Adrenal gland (tissue), 5 donors: ENCODE data around the gene PANK1.

Source experiments
- POLR2A ChIP-seq, 2 donors: fragments of 450-650 bp; IDR thresholded peaks; one replicate each; pipeline ENCODE4 v1.6.1; 2017; ENCODE audit warnings: antibody characterized with exemption in 2 of 2, mild to moderate bottlenecking in 2 of 2, moderate library complexity in 1 of 2
- TF ChIP-seq, protein P1 (sequence below), 6 experiments: fragments of 450-650 bp in 4 of 6; fragments of 200-600 bp in 2 of 6; sonication (generic) in 1 of 6; IDR thresholded peaks; 1 replicate in 5 of 6; 2 replicates in 1 of 6; pipeline versions ENCODE4 v1.5.1 to v1.8.0; 2016 to 2021; ENCODE audit warnings: antibody characterized with exemption in 6 of 6, mild to moderate bottlenecking in 2 of 6, moderate library complexity in 1 of 6
- donor health status: DM: no; HTN: no; CAD: no.

DNA sequence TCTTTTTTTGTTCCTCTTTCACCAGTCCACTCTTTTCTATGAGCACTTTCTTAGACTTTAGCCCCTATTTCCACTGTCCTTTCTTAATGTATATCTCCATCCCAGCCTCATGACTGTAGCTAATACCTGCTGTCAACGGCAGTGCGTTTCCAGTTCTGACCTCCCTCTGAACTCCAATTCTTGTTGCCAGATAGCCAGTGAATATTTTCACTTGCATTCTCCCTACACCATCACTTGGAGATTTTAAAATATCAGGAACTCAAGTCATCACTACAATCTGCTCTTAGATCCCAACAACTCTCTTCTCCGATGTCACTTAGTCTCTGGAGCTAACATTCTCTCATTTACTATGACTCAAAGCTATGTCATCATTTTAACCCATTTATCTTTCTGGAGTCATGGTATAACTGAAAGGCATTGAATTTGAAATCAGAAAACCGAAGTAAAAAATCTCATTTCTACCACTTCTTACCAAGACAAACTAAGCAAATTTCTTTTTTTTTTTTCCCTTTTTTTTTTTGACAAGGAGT is 104.6 kb downstream of the PANK1 start:
- no peak for TF ChIP-seq POLR2A (IDR thresholded peaks at IDR 0.05)
- TF ChIP-seq, protein P1, sequence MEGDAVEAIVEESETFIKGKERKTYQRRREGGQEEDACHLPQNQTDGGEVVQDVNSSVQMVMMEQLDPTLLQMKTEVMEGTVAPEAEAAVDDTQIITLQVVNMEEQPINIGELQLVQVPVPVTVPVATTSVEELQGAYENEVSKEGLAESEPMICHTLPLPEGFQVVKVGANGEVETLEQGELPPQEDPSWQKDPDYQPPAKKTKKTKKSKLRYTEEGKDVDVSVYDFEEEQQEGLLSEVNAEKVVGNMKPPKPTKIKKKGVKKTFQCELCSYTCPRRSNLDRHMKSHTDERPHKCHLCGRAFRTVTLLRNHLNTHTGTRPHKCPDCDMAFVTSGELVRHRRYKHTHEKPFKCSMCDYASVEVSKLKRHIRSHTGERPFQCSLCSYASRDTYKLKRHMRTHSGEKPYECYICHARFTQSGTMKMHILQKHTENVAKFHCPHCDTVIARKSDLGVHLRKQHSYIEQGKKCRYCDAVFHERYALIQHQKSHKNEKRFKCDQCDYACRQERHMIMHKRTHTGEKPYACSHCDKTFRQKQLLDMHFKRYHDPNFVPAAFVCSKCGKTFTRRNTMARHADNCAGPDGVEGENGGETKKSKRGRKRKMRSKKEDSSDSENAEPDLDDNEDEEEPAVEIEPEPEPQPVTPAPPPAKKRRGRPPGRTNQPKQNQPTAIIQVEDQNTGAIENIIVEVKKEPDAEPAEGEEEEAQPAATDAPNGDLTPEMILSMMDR (IDR thresholded peaks at IDR 0.05) = no peak
